Nephron progenitor cell (in vitro differentiated cells): ENCODE data around the gene LPAR3.

Experiments
- DNase-seq: peaks from one replicate; pipeline ENCODE4 v3.0.0; 2021
- H3K27ac Mint-ChIP-seq: 2 replicates; pipeline ENCODE4 v1.8.0; 2021; ENCODE audit warnings: mild to moderate bottlenecking, moderate library complexity, mixed read lengths
- H3K27me3 Mint-ChIP-seq: 2 replicates; pipeline ENCODE4 v1.8.0; 2021; ENCODE audit warnings: mild to moderate bottlenecking, low read depth, mixed read lengths; ENCODE audit not compliant: poor library complexity
- H3K36me3 Mint-ChIP-seq: 2 replicates; pipeline ENCODE4 v1.8.0; 2021; ENCODE audit warnings: low read depth, mixed read lengths
- H3K4me1 Mint-ChIP-seq: 2 replicates; pipeline ENCODE4 v1.8.0; 2021; ENCODE audit warnings: mixed read lengths
- H3K4me3 Mint-ChIP-seq: 2 replicates; pipeline ENCODE4 v1.8.0; 2021; ENCODE audit warnings: mild to moderate bottlenecking, moderate library complexity, mixed read lengths
- H3K9me3 Mint-ChIP-seq: 2 replicates; pipeline ENCODE4 v1.8.0; 2021; ENCODE audit warnings: mild to moderate bottlenecking, moderate library complexity, mixed read lengths
- TF ChIP-seq, protein P1 (sequence below): fragments of 200-600 bp; sonication (generic); IDR thresholded peaks from 2 replicates; pipeline ENCODE4 v1.5.0; 2021; ENCODE audit warnings: antibody characterized with exemption

The LPAR3 gene

DNA sequence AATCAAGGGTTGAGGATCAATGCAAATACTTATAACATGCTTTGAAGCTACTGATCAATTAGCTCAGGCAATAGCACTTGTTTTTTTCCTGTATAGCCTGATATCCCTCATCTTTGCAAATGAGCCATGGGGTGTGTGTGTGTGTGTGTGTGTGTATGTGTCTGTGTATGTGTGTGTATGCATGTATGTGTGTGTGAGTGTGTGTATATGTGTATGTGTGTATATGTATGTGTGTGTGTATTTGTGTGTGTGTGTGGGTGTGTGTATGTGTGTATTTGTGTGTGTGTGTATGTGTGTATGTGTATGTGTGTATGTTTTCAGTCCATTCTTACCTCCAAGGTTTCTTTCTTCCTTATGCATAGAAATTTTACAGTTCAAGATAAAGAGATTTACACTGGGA, 124.4 kb downstream of the LPAR3 start:
- no peak overlapping the region for H3K27ac Mint-ChIP-seq
- H3K4me1 Mint-ChIP-seq, result peaks cover 15% of the 10 kb centered on the region
- H3K9me3 Mint-ChIP-seq, result peaks cover 4% of the 10 kb centered on the region
- TF ChIP-seq, protein P1, sequence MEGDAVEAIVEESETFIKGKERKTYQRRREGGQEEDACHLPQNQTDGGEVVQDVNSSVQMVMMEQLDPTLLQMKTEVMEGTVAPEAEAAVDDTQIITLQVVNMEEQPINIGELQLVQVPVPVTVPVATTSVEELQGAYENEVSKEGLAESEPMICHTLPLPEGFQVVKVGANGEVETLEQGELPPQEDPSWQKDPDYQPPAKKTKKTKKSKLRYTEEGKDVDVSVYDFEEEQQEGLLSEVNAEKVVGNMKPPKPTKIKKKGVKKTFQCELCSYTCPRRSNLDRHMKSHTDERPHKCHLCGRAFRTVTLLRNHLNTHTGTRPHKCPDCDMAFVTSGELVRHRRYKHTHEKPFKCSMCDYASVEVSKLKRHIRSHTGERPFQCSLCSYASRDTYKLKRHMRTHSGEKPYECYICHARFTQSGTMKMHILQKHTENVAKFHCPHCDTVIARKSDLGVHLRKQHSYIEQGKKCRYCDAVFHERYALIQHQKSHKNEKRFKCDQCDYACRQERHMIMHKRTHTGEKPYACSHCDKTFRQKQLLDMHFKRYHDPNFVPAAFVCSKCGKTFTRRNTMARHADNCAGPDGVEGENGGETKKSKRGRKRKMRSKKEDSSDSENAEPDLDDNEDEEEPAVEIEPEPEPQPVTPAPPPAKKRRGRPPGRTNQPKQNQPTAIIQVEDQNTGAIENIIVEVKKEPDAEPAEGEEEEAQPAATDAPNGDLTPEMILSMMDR, result no peak
- H3K27me3 Mint-ChIP-seq, result peaks cover 31% of the 10 kb centered on the region
- no peak overlapping the region for H3K4me3 Mint-ChIP-seq
- no peaks in the 10 kb centered on the region for H3K36me3 Mint-ChIP-seq
- DNase-seq, result no peak

DNA sequence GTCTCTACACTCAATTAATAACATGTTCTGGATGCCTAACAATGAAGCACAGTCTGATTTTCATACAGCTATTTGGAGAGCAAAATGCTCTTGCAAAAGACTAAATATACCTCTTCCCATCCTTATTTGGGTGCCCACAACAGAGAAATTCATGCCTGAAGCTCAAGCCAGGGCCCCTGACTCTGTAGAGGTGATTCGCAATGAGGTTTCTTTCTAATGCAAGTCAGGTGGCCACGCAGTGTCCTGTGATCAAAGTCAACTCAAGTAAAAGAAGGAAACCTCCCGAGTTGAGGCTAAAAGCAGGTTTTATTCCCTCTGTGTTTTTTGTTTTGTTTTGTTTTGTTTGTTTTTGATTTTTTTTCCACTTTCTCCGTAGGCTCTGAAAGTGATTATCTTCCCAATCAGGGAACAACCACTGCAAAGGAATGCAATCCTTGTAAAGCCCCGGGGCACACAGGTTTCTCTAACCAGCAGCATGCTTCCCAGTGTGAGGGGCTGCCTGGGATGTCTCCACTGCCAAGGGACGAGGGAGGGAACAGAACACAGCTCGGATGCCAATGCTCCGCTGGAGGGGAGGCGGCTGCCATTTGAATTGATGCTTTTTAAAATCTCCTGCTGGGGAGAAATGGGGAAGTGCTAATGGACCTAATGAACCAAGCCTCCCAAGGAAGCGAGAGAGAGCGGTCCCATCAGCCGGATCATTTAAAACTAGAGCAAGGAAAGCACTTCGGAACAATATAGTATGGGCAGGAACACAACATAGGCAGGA, 128.9 kb downstream of the LPAR3 start:
- TF ChIP-seq, protein P1, result no peak
- peaks cover 26% of the 10 kb centered on the region for H3K27me3 Mint-ChIP-seq
- H3K27ac Mint-ChIP-seq, result no peak overlapping the region

DNA sequence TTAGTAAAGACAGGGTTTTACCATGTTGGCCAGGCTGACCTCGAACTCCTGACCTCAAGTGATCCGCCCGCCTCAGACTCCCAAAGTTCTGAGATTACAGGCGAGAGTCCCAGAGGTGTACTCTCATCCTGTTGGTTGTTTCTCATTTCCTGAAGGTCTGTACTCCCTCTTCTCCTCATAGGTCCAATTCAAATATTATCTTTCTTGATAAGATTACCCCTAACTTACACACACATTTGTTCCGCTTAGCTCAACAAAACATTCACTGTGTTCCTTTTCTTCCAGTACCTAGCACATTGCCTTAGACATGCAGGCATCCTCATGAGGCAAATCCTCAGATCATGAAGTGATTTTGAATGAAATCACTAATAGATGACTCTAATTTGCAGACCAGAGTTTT, 130.3 kb downstream of the LPAR3 start:
- Mint-ChIP-seq H3K27ac (no peak overlapping the region), H3K4me3 (no peak overlapping the region), H3K4me1 (peaks cover 32% of the 10 kb centered on the region), H3K36me3 (no peaks in the 10 kb centered on the region), H3K9me3 (peaks cover 4% of the 10 kb centered on the region), H3K27me3 (peaks cover 23% of the 10 kb centered on the region)
- TF ChIP-seq, protein P1, result no peak
- no peak for DNase-seq

More for the DNA sequence above, 128.9 kb downstream of the LPAR3 start:
- H3K36me3 Mint-ChIP-seq, result no peaks in the 10 kb centered on the region
- peaks cover 4% of the 10 kb centered on the region for H3K9me3 Mint-ChIP-seq
- no peak for DNase-seq
- peaks cover 24% of the 10 kb centered on the region for H3K4me1 Mint-ChIP-seq
- no peak overlapping the region for H3K4me3 Mint-ChIP-seq
